Psoas muscle (tissue), 8 donors: ENCODE results near the gene LSP1. TPM values are rescaled to one million over a fixed set of nuclear protein-coding genes. Genes with fewer than 3 reads are reported as not detected.

Experiments used
- ATAC-seq, 4 donors: fragments of 200-7000 bp; cut with Tn5 transposase; one replicate each; pipeline ENCODE4 v1.9.1; 2020; ENCODE audit warnings: moderate library complexity in 3 of 4, mild to moderate bottlenecking in 2 of 4
- DNase-seq, 2 donors: peaks; one replicate each; pipeline ENCODE4 v3.0.0-alpha.2; 2020
- H3K27ac ChIP-seq: fragments of 200-600 bp; one replicate; pipeline ENCODE4 v1.8.0; 2022
- H3K27me3 ChIP-seq, 3 donors: fragments of 200-600 bp in 1 of 3; one replicate each; pipeline versions ENCODE4 v1.6.1 to v1.8.0; 2013 to 2022; ENCODE audit warnings: low read length in 2 of 3, mild to moderate bottlenecking in 2 of 3, moderate library complexity in 1 of 3; ENCODE audit not compliant: insufficient read depth in 3 of 3
- H3K36me3 ChIP-seq, 2 donors: fragments of 200-600 bp in 1 of 2; one replicate each; pipeline versions ENCODE4 v1.6.1 to v1.8.0; 2013 to 2022; ENCODE audit warnings: low read depth in 1 of 2, mild to moderate bottlenecking in 1 of 2, moderate library complexity in 1 of 2; ENCODE audit not compliant: insufficient read depth in 1 of 2
- H3K4me1 ChIP-seq: fragments of 200-600 bp; one replicate; pipeline ENCODE4 v1.8.0; 2022
- H3K4me3 ChIP-seq: fragments of 200-600 bp; one replicate; pipeline ENCODE4 v1.8.0; 2022; ENCODE audit warnings: mild to moderate bottlenecking
- H3K9me3 ChIP-seq: fragments of 200-600 bp; one replicate; pipeline ENCODE4 v1.8.0; 2022
- WGBS, 3 donors: extraction: QIAGEN DNeasy Blood & Tissue Kit; methylation state at CpG; one replicate each; pipeline versions ENCODE4 v1.1.6 to v1.1.7; 2013; 5-methylcytosine and 5-hydroxymethylcytosine counted together
- intact Hi-C, 2 donors: fragments of 100-400 bp; cut with DNase I; formaldehyde crosslinking; loops; one replicate each; pipeline versions ENCODE4 v1.11.0 to v1.14.2; 2022
- polyA plus RNA-seq, 3 donors: library from polyadenylated mRNA; stranded (reverse); fragments of 200-250 nt; gene quantifications; one replicate each; pipeline ENCODE4 v1.2.3, GENCODE V29; 2013
- total RNA-seq, 4 donors: library from RNA; stranded (reverse); fragmentation: NEBNext Ultra II Directional in 2 of 4; extraction: Animal tissue kit (Norgen Biotek cat#: 25700) in 2 of 4; gene quantifications; one replicate each; pipeline versions ENCODE4 v1.2.1 to v1.2.4, GENCODE V29; 2021 to 2023
- TF ChIP-seq, protein P1 (sequence below): fragments of 200-600 bp; IDR thresholded peaks from one replicate; pipeline ENCODE4 v1.8.0; 2022; ENCODE audit warnings: antibody characterized with exemption
- donor health status: healthy with polysubstance abuse.
- donor health status: DM: no; HTN: no; CAD: no; lungs with moderate emphysema.
- donor health status: Bipolar disorder and iron deficiency.
- donor health status: healthy.
- donor health status: DM: yes; HTN: yes; CAD: no.
- donor health status: DM: no; HTN: no; CAD: no.
- donor health status: DM: no; HTN: no; CAD: no.
- donor health status: DM: yes; HTN: yes; CAD: no.

The LSP1 gene
- total and polyA plus RNA-seq, 7 donors = 7.5 to 27.1 (median 14.4) TPM

DNA sequence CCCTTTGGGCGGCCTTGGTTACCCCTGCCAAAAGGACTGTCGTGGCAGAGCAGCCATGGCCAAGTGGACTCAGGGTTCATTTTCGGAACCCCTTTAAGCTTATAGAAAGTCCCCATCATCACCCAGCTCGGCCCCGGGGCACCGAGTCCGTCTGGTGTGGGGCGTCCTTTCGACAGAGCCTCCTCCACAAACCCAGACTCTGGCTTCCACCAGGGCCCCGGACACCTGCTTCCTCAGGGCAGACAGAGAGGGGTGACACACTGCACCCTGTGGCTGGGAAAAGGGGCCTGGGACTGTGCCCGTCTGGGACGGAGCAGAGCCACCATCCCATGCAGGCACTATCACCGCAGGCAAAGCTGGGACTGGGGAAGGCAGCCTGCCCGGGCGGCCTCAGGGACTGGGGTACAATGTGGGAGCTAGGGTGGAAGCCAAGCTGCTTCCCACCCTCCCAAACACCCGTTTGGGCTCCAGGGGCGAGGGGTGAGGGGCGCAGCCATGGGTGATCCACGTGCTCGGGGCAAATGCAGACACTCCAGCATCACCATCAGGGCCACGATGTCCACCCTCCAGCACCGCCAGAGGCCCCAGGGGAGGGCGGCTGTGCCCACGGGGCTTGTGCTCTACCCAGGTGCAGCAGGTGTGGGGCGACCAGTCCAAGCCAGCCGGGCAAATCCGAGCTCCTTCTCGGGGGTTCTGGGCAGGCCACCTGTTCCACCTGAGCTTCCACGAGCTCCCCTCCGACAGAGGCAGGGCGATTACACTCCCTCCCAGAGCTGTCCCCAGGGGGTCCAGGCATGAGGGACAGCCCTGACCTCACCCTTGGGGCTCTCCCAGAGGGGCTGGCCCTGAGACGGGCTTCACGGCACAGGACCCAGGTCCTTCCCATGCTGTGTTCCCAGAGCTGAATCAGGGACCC is 82.5 kb downstream of the LSP1 start:
- Histone ChIP-seq H3K9me3 (no peaks in the 10 kb centered on the region), H3K36me3 (peaks cover 0 to 74% of the 10 kb centered on the region in 2 donors), H3K27ac (peak overlapping the region; percentile 41), H3K4me3 (no peak overlapping the region), H3K4me1 (peaks cover 7% of the 10 kb centered on the region), H3K27me3 (no peaks in the 10 kb centered on the region)
- DNase-seq (peak; percentile 17 to 56), ATAC-seq (no peak)
- intact Hi-C loops = no loop called here
- WGBS, 3 donors = 76 to 89% (median 81%) methylated on average over 31 to 33 of the region's 33 CpGs
- TF ChIP-seq, protein P1, sequence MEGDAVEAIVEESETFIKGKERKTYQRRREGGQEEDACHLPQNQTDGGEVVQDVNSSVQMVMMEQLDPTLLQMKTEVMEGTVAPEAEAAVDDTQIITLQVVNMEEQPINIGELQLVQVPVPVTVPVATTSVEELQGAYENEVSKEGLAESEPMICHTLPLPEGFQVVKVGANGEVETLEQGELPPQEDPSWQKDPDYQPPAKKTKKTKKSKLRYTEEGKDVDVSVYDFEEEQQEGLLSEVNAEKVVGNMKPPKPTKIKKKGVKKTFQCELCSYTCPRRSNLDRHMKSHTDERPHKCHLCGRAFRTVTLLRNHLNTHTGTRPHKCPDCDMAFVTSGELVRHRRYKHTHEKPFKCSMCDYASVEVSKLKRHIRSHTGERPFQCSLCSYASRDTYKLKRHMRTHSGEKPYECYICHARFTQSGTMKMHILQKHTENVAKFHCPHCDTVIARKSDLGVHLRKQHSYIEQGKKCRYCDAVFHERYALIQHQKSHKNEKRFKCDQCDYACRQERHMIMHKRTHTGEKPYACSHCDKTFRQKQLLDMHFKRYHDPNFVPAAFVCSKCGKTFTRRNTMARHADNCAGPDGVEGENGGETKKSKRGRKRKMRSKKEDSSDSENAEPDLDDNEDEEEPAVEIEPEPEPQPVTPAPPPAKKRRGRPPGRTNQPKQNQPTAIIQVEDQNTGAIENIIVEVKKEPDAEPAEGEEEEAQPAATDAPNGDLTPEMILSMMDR = no peak

DNA sequence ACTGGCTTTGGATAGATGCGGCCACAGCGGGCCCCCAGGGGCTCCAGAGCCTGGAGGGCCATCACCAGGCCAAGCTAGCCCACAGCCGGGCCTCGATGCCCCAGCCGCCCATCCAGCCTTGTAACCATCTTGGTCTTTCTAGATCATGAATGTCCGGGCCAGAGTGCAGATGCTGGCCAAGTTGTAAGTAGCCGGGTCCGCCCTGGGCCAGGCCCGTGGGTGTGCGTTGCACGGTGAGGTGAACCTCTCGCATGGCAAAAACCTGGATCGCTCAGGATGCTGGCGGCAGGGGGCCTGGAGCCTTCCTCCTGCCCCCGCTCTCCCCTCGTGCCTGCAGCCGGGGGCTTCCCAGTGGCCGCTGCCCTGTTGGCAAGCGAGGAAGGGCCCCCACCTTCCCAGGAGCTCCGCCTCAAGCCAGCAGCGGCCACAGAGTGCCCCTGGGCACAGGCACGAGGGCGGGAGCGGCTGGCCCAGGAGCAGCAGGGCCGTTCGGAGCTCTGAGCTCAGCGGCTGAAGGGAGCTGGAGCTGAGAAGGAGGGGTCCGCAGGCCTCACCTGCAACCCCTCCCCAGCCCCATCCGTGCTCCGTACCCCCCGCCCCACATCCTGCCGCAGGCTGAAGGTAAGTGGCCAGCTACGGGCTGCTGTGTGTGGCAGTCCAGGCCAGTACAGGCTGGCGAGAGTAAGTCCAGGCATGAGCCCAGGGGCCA is 83.3 kb downstream of the LSP1 start:
- peaks cover 7% of the 10 kb centered on the region for H3K4me1 ChIP-seq
- TF ChIP-seq, protein P1 = no peak
- no peaks in the 10 kb centered on the region for H3K27me3 ChIP-seq
- H3K4me3 ChIP-seq = no peak overlapping the region
- WGBS, 3 donors = 81 to 94% (median 91%) methylated on average over 34 of the region's 34 CpGs
- intact Hi-C loops = no loop called here
- peaks cover 0 to 67% of the 10 kb centered on the region in 2 donors for H3K36me3 ChIP-seq
- ATAC-seq = peak in 2 of 4 donors; percentile 1
- no peaks in the 10 kb centered on the region for H3K9me3 ChIP-seq
- peak; percentile 16 to 46 for DNase-seq
- peak overlapping the region; percentile 41 for H3K27ac ChIP-seq

DNA sequence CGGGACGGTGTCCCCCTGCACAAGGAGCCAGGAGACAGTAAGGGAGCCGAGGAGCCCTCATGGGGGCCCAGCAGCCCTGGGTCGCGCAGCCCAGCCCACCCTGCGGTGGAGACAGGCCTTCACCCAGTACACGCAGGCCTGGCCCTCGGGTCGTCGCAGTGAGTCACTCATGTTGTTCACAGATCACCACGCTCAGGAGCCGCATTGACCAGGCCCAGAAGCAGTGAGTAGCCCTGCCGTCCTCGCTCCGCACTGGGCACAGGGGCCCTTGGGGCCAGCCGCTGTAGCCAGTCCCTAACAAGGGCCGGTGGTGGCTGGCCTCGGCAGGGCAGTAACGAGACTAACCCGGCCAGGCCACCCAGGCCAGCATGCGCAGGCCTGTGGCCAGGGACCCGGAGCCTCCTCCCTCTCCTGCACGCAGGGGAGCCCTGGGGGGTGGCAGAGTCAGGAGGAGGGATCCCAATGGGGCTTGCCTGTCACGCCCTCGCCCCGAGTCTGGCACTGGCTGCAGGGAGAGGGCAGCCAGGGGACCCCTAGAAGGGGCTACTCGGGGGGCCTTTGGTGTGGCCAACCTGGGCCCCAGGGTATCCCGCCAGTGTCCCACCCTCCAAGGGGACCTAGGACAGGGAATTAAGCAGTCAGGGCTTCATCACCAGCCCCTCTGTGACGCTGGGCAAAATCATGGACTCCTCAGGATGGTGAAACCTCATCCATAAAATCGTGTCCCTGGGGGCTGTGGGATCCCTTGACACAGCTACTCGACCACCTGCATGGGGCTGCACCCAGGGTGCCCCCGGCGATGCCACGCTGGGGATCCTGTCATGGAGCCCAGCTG is 84.1 kb downstream of the LSP1 start:
- TF ChIP-seq, protein P1 = no peak
- DNase-seq (peak; percentile 13 to 58), ATAC-seq (peak in 2 of 4 donors; percentile 8 to 15)
- Histone ChIP-seq H3K27ac (no peak overlapping the region), H3K27me3 (no peaks in the 10 kb centered on the region), H3K36me3 (peaks cover 0 to 60% of the 10 kb centered on the region in 2 donors), H3K4me1 (peaks cover 2% of the 10 kb centered on the region), H3K9me3 (no peaks in the 10 kb centered on the region), H3K4me3 (no peak overlapping the region)
- intact Hi-C loops = loop anchor here in 1 of 2 donors (1.0 kb wide), 1 partner anchor 28 kb away; no protein-coding TSS in a partner anchor
- WGBS, 3 donors = 81 to 88% (median 81%) methylated on average over 34 of the region's 34 CpGs

DNA sequence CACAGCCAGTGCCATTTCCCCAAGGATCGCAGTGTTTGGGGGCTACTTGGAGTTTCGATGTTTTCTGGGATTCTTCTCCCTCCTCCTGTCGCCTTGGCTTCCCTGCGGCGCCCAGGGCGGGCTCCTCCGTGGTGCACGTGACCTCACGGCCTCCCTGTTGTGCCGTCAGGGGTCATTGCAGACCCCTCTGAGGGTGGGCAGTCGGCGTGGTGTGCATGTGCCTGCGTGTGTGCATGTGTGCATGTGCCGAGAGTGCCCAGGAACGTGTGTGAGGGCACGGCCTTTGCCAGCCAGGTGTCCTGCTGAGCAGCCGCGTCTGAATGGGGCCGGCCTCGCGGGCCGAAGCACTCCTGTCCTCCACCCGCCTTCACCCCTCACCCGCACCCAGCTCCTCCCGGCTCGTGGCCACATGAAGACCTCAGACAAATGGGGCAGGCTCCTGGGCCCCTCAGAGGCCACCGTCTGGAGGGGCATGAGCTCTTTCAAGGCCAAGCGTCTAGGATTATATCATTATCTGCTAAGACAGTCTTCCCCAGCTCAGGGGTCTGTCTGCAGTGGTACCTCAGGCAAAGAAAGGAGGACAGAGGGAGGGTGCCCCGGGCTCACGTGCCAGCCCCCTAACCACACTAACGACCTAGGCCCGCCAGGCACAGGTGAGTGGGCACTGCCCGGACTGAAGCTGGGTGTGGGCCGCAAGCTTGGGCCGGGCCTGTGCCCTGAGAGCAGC is 84.9 kb downstream of the LSP1 start:
- H3K4me3 ChIP-seq = no peak overlapping the region
- intact Hi-C loops = loop anchor here in 1 of 2 donors (1.0 kb wide), 1 partner anchor 28 kb away; no protein-coding TSS in a partner anchor
- 74 to 90% (median 77%) methylated on average over 35 of the region's 35 CpGs for WGBS, 3 donors

More for the DNA sequence above, 84.9 kb downstream of the LSP1 start:
- peak; percentile 14 to 51 for DNase-seq
- Histone ChIP-seq H3K9me3 (no peaks in the 10 kb centered on the region), H3K27me3 (no peaks in the 10 kb centered on the region), H3K4me1 (no peaks in the 10 kb centered on the region), H3K27ac (no peak overlapping the region), H3K36me3 (peaks cover 0 to 53% of the 10 kb centered on the region in 2 donors)
- TF ChIP-seq, protein P1 = no peak
- ATAC-seq = peak in 3 of 4 donors; percentile 20 to 31 (median 23)
